Activated CD4-positive, alpha-beta T cell treated with anti-CD3 and anti-CD28 coated beads, Interleukin-2, amount 10 ng/mL, durations not matched to agents 7 days and 5 days (primary cell): ENCODE data around the gene CLDN18. TPM values are rescaled to one million over a fixed set of nuclear protein-coding genes. Genes with fewer than 3 reads are reported as not detected.

ENCODE experiments used
- CTCF ChIA-PET: fragments of 350-600 bp; sonication (Branson Sonifier 250); formaldehyde crosslinking; loops from one replicate; lab custom pipeline; 2021; ENCODE audit warnings: antibody characterized with exemption; lab: Charles Lee
- POLR2A ChIA-PET: fragments of 350-600 bp; sonication (Branson Sonifier 250); formaldehyde crosslinking; loops from one replicate; lab custom pipeline; 2021; ENCODE audit warnings: antibody characterized with exemption; lab: Charles Lee
- DNase-seq: peaks from one replicate; pipeline ENCODE4 v3.0.0-alpha.2; 2020
- H3K27ac Mint-ChIP-seq: one replicate; pipeline ENCODE4 v1.8.0; 2021; ENCODE audit warnings: mild to moderate bottlenecking, moderate library complexity, mixed read lengths
- H3K27me3 Mint-ChIP-seq: one replicate; pipeline ENCODE4 v1.8.0; 2021; ENCODE audit warnings: mixed read lengths
- H3K36me3 Mint-ChIP-seq: one replicate; pipeline ENCODE4 v1.8.0; 2021; ENCODE audit warnings: low read depth, mixed read lengths
- H3K4me1 Mint-ChIP-seq: one replicate; pipeline ENCODE4 v1.8.0; 2021; ENCODE audit warnings: mixed read lengths
- H3K4me3 Mint-ChIP-seq: one replicate; pipeline ENCODE4 v1.8.0; 2021; ENCODE audit warnings: mild to moderate bottlenecking, moderate library complexity, mixed read lengths
- H3K9me3 Mint-ChIP-seq: one replicate; pipeline ENCODE4 v1.8.0; 2021; ENCODE audit warnings: mixed read lengths
- total RNA-seq, 2 experiments: library from RNA; stranded (reverse); gene quantifications; one replicate each; pipeline ENCODE4 v1.2.3, GENCODE V29; 2021

CLDN18 gene
- total RNA-seq, 2 experiments from 2014 or later = not detected

DNA sequence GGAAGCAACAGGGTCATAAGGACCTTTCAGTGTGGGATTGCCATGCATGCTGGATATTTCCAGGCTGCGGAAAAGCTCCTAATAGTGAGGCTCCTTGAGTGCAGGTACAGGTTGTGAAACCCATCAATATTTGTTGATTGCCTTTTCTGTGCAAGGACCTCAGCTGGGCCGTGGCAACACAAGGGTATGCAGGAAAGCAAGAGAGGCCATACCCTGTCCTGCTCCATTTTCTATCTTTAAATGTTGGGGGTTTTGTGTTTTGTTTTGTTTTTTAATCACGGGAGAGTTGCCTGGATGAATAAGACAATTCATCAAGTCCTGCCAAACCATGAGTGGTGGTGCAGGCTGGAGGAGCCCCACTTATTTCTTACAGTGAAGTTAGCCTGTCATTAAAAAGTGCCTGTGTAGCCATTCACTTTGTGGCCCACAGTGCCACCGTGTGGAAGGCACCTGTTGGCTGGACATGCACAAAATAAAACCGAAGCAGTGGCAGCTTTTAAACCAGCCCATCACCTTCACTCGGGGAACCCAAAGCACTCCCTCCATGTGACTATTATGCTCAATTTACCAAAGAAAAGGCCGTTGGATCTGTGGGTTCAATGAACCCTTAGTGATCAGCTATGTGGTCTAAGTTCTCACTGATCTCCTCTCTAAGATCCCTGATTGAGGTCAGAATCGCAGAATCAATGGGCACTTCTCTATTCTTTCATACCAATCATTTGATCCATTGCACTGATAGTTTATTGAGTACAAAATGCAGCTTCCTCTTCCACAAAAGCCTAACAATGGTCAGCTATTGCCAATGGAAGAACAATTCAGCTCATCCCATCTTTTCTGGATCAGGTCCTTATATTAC, 42.2 kb downstream of the CLDN18 start:
- CTCF ChIA-PET = interaction anchor here (0.9 to 1.2 kb wide), 4 partner anchors 8 to 62 kb away, joined by 3 to 5 read pairs (median 4); no protein-coding TSS in a partner anchor
- no peak for DNase-seq
- H3K27ac Mint-ChIP-seq = no peak overlapping the region
- peaks cover 17% of the 10 kb centered on the region for H3K27me3 Mint-ChIP-seq
- H3K36me3 Mint-ChIP-seq = no peaks in the 10 kb centered on the region
- no peak overlapping the region for H3K4me3 Mint-ChIP-seq
- H3K9me3 Mint-ChIP-seq = peaks cover 3% of the 10 kb centered on the region
- H3K4me1 Mint-ChIP-seq = no peaks in the 10 kb centered on the region
- POLR2A ChIA-PET = no interaction called here

DNA sequence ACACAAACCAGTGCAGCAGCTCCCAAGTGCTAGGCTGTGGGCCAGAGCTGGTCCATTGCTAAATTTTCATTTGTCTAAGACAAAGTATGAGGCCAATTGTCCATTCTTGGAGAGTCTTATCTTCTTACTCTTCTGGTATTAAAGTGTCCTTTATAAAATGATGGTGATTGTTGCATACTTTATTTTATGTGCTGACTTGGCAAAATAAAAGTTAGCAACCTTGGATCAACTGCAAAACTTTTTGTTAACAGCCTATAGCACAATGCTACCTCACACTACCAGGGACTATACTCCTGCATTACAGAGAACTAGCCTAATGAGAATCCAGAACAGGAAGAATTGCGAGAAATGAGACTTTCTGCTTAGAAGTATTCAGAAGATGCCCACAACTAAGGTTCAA, 44.1 kb downstream of the CLDN18 start:
- Mint-ChIP-seq H3K27ac (no peak overlapping the region), H3K36me3 (no peaks in the 10 kb centered on the region), H3K9me3 (peaks cover 3% of the 10 kb centered on the region), H3K4me3 (no peak overlapping the region), H3K4me1 (no peaks in the 10 kb centered on the region), H3K27me3 (peaks cover 21% of the 10 kb centered on the region)
- ChIA-PET CTCF (no interaction called here), POLR2A (no interaction called here)
- DNase-seq = no peak

- ChIA-PET POLR2A (no interaction called here), CTCF (interaction anchor here (0.9 kb wide), 2 partner anchors 11 to 13 kb away, joined by 3 read pairs; no protein-coding TSS in a partner anchor)
- Mint-ChIP-seq H3K4me3 (no peak overlapping the region), H3K9me3 (no peaks in the 10 kb centered on the region), H3K4me1 (no peaks in the 10 kb centered on the region), H3K27ac (no peak overlapping the region), H3K36me3 (no peaks in the 10 kb centered on the region), H3K27me3 (peaks cover 21% of the 10 kb centered on the region)
- DNase-seq = no peak
Measured at GRCh38 chr3:138057384-138057783, 47.4 kb downstream of the CLDN18 start.

GRCh38 chr3:138059261-138059660, 49.3 kb downstream of the CLDN18 start:
- CTCF ChIA-PET = no interaction called here
- no peaks in the 10 kb centered on the region for H3K4me1 Mint-ChIP-seq
- H3K27me3 Mint-ChIP-seq = peaks cover 22% of the 10 kb centered on the region
- POLR2A ChIA-PET = no interaction called here
- no peak overlapping the region for H3K4me3 Mint-ChIP-seq
- DNase-seq = no peak
- H3K27ac Mint-ChIP-seq = no peak overlapping the region
- H3K9me3 Mint-ChIP-seq = no peaks in the 10 kb centered on the region
- H3K36me3 Mint-ChIP-seq = no peaks in the 10 kb centered on the region

DNA sequence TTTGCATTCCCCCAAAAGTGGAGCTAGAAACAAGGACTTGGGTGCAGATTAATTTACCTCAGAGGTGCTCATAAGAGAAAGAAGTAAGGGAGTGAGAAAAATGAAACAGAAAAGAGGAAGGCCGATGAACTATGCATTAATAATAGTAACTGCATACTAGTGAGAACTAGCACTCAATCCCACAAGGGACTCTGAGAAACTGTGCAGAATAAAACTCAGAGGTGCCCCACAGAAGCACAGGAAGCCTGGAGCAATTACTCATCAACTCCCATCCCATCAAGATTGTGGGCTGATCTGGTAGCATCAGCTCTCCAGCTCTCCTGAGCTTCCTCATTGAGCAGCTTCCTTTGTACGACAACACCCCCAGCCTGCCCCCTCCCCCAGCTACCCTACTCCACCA, 50.8 kb downstream of the CLDN18 start:
- H3K36me3 Mint-ChIP-seq = no peaks in the 10 kb centered on the region
- DNase-seq = no peak
- CTCF ChIA-PET = no interaction called here

GRCh38 chr3:138062037-138062436, 52.1 kb downstream of the CLDN18 start:
- ChIA-PET POLR2A (no interaction called here), CTCF (no interaction called here)
- Mint-ChIP-seq H3K4me1 (peaks cover 10% of the 10 kb centered on the region), H3K27me3 (peaks cover 9% of the 10 kb centered on the region), H3K9me3 (no peaks in the 10 kb centered on the region), H3K4me3 (no peak overlapping the region), H3K27ac (no peak overlapping the region), H3K36me3 (no peaks in the 10 kb centered on the region)
- DNase-seq = no peak

More for the DNA sequence above, 50.8 kb downstream of the CLDN18 start:
- Mint-ChIP-seq H3K27ac (no peak overlapping the region), H3K27me3 (peaks cover 13% of the 10 kb centered on the region), H3K4me3 (no peak overlapping the region), H3K9me3 (no peaks in the 10 kb centered on the region), H3K4me1 (peaks cover 2% of the 10 kb centered on the region)
- POLR2A ChIA-PET = no interaction called here

GRCh38 chr3:138062626-138063025, 52.7 kb downstream of the CLDN18 start:
- no peak overlapping the region for H3K4me3 Mint-ChIP-seq
- ChIA-PET POLR2A (no interaction called here), CTCF (no interaction called here)
- peaks cover 9% of the 10 kb centered on the region for H3K27me3 Mint-ChIP-seq
- no peaks in the 10 kb centered on the region for H3K36me3 Mint-ChIP-seq
- no peak for DNase-seq
- H3K9me3 Mint-ChIP-seq = no peaks in the 10 kb centered on the region
- peaks cover 12% of the 10 kb centered on the region for H3K4me1 Mint-ChIP-seq
- no peak overlapping the region for H3K27ac Mint-ChIP-seq

- H3K4me3 Mint-ChIP-seq = no peak overlapping the region
- ChIA-PET CTCF (interaction anchor here (0.8 kb wide), 1 partner anchor 55 kb away, joined by 3 read pairs; no protein-coding TSS in a partner anchor), POLR2A (no interaction called here)
- no peak for DNase-seq
- peaks cover 12% of the 10 kb centered on the region for H3K4me1 Mint-ChIP-seq
- H3K36me3 Mint-ChIP-seq = no peaks in the 10 kb centered on the region
- H3K27me3 Mint-ChIP-seq = peaks cover 5% of the 10 kb centered on the region
- no peaks in the 10 kb centered on the region for H3K9me3 Mint-ChIP-seq
- no peak overlapping the region for H3K27ac Mint-ChIP-seq
Measured at GRCh38 chr3:138063416-138063815, 53.5 kb downstream of the CLDN18 start.

GRCh38 chr3:138065949-138066348, 56.0 kb downstream of the CLDN18 start:
- Mint-ChIP-seq H3K27me3 (peaks cover 7% of the 10 kb centered on the region), H3K4me3 (no peak overlapping the region), H3K4me1 (peaks cover 14% of the 10 kb centered on the region), H3K27ac (no peak overlapping the region), H3K36me3 (no peaks in the 10 kb centered on the region), H3K9me3 (no peaks in the 10 kb centered on the region)
- no peak for DNase-seq
- ChIA-PET POLR2A (interaction anchor here (0.5 kb wide), 1 partner anchor 109 kb away, joined by 3 read pairs; the partner anchor contains the start of gene DBR1), CTCF (interaction anchor here (0.6 to 3.5 kb wide), 9 partner anchors 13 to 850 kb away, joined by 3 to 9 read pairs (median 5); partner anchors contain the start of genes ARMC8 and DZIP1L)

DNA sequence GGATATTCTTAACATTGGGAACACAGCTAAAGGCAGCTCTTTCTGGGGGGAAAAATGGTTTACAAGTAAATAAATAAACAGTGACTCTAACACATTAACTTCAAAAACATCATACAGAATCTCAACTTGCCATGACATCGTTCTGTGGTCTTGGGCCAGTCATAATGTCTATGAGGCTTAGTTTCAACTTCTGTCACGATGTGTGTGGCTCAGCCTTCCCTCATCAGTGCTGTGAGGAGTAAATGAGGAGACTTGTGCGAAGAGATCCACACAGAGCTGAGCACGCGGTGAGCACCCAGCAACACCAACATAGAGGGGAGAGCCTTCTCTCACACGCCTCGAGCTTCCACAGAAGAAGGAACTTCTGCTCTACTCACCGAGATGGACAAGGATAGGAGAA, 56.4 kb downstream of the CLDN18 start:
- H3K36me3 Mint-ChIP-seq = no peaks in the 10 kb centered on the region
- ChIA-PET CTCF (interaction anchor here (0.6 to 3.5 kb wide), 9 partner anchors 14 to 849 kb away, joined by 3 to 9 read pairs (median 5); partner anchors contain the start of genes ARMC8 and DZIP1L), POLR2A (no interaction called here)
- no peak overlapping the region for H3K4me3 Mint-ChIP-seq
- H3K27me3 Mint-ChIP-seq = peaks cover 7% of the 10 kb centered on the region
- no peak overlapping the region for H3K27ac Mint-ChIP-seq
- peaks cover 14% of the 10 kb centered on the region for H3K4me1 Mint-ChIP-seq
- DNase-seq = peak; percentile 21
- no peaks in the 10 kb centered on the region for H3K9me3 Mint-ChIP-seq

DNA sequence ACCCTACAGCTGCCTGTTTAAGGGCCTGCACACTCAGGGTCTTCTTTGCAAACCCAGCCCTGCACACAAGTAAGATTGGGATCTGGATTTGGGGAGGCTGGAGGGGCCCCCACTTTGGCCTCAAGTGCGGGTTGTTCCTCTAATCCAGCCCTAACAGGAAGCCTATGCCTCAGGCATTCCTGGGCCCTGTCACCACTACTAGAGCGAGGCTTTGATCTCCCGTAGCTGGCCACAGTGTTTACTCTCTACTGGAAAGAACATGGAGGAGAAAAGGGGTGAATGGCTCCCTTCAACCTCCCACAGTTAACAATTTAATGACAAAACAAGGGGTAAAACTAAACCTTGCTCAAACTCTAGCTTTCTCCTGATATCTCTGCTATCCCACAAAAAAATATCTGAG, 57.0 kb downstream of the CLDN18 start:
- POLR2A ChIA-PET = no interaction called here
- Mint-ChIP-seq H3K9me3 (no peaks in the 10 kb centered on the region), H3K4me1 (peaks cover 14% of the 10 kb centered on the region), H3K27ac (no peak overlapping the region), H3K36me3 (no peaks in the 10 kb centered on the region), H3K4me3 (no peak overlapping the region), H3K27me3 (peaks cover 7% of the 10 kb centered on the region)
- no peak for DNase-seq
- CTCF ChIA-PET = interaction anchor here (0.8 to 3.5 kb wide), 8 partner anchors 10 to 849 kb away, joined by 3 to 9 read pairs (median 4); partner anchors contain the start of genes DBR1 and DZIP1L

- Mint-ChIP-seq H3K36me3 (no peaks in the 10 kb centered on the region), H3K9me3 (no peaks in the 10 kb centered on the region), H3K4me1 (peaks cover 14% of the 10 kb centered on the region), H3K27ac (no peak overlapping the region), H3K27me3 (peaks cover 3% of the 10 kb centered on the region), H3K4me3 (no peak overlapping the region)
- CTCF ChIA-PET = interaction anchor here (0.9 to 3.5 kb wide), 6 partner anchors 8 to 106 kb away, joined by 3 to 17 read pairs (median 8); partner anchors contain the start of genes DBR1 and DZIP1L
- DNase-seq = no peak
- POLR2A ChIA-PET = no interaction called here
Measured at GRCh38 chr3:138068046-138068445, 58.1 kb downstream of the CLDN18 start.

GRCh38 chr3:138068579-138069174, 58.7 kb downstream of the CLDN18 start:
- Mint-ChIP-seq H3K9me3 (peaks cover 2% of the 10 kb centered on the region), H3K4me3 (no peak overlapping the region), H3K36me3 (no peaks in the 10 kb centered on the region), H3K27ac (no peak overlapping the region), H3K4me1 (peaks cover 14% of the 10 kb centered on the region), H3K27me3 (peaks cover 9% of the 10 kb centered on the region)
- ChIA-PET POLR2A (no interaction called here), CTCF (interaction anchor here (0.8 to 3.5 kb wide), 4 partner anchors 12 to 50 kb away, joined by 4 to 17 read pairs (median 7); partner anchors contain the start of gene DZIP1L)
- peak; percentile 83 for DNase-seq
